Measurements from ENCODE around the gene WDR83.

The WDR83 gene

DNA sequence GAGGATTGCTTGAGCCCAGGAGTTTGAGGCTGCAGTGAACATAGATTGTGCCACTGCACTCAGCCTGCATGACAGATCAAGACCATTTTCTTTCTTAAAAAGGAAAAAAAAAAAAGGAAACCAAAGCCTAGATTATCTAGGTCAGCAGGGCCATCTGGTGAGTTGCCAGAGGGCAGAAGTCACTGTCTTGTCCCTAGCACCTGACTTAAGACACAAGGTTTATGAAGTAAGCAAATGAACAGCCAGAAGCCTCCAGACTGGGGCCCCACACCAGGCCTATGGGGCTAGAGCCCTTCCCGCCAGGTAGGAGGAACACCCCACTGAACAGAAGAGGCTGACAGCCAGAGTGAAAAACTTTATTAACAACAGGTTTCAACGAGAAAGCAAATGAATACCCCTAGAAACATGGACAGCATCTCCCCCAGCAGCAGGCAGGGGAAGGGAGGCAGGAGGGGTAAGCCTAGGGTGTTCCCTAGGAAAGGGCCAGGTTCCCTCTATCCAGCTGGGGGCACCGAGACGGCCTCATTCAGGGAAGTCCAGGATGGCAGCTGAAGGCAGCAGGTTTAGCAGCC is 1.2 kb downstream of the WDR83 start:
- FAIRE-seq (no peak), DNase-seq (ENCODE audit: insufficient read length, low spot score) (no peak)
- TF ChIP-seq, protein P1, sequence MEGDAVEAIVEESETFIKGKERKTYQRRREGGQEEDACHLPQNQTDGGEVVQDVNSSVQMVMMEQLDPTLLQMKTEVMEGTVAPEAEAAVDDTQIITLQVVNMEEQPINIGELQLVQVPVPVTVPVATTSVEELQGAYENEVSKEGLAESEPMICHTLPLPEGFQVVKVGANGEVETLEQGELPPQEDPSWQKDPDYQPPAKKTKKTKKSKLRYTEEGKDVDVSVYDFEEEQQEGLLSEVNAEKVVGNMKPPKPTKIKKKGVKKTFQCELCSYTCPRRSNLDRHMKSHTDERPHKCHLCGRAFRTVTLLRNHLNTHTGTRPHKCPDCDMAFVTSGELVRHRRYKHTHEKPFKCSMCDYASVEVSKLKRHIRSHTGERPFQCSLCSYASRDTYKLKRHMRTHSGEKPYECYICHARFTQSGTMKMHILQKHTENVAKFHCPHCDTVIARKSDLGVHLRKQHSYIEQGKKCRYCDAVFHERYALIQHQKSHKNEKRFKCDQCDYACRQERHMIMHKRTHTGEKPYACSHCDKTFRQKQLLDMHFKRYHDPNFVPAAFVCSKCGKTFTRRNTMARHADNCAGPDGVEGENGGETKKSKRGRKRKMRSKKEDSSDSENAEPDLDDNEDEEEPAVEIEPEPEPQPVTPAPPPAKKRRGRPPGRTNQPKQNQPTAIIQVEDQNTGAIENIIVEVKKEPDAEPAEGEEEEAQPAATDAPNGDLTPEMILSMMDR (IDR thresholded peaks at IDR 0.05; ENCODE audit: insufficient read depth, missing control alignments) = no peak

DNA sequence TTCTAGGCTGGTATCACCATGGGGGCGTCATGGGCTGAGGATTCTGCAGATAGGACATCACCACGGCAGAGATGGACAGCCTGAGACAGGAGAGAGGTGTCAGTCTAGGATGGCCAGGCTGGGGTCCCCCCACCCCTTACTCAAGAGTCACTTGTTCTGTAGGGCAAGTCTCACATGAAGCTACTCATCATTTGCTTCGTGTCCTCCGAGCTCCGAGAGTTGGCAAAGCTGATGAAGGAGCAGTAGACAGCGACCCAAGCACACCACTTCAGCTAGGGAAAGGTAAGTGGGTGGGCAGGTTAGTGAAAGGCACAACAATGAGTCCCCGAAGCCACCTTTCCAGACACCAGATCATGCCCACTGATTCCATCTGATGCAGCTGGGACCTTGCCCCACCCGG is 1.7 kb downstream of the WDR83 start:
- no peak for DNase-seq (ENCODE audit: insufficient read length, low spot score)
- TF ChIP-seq, protein P1 (IDR thresholded peaks at IDR 0.05; ENCODE audit: insufficient read depth, missing control alignments) = no peak
- no peak for FAIRE-seq

DNA sequence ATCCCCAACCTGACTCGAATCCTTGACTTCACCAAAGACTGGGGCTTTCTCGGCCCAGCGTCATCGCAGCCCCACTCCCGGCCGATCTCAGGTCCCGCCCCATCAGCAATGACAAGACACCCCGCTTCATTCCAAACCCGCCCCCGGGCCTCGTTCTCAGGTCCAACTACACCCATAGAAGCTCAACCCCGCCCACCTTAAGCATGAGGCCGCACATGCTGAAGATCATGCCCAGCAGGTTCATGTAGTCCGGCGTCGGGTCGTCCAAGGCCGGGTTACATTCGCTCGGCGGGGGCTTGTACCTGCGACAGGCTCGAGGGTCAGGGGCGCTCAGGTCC is 2.3 kb downstream of the WDR83 start:
- TF ChIP-seq, protein P1 (IDR thresholded peaks at IDR 0.05; ENCODE audit: insufficient read depth, missing control alignments) = no peak
- FAIRE-seq (no peak), DNase-seq (ENCODE audit: insufficient read length, low spot score) (no peak)

DNA sequence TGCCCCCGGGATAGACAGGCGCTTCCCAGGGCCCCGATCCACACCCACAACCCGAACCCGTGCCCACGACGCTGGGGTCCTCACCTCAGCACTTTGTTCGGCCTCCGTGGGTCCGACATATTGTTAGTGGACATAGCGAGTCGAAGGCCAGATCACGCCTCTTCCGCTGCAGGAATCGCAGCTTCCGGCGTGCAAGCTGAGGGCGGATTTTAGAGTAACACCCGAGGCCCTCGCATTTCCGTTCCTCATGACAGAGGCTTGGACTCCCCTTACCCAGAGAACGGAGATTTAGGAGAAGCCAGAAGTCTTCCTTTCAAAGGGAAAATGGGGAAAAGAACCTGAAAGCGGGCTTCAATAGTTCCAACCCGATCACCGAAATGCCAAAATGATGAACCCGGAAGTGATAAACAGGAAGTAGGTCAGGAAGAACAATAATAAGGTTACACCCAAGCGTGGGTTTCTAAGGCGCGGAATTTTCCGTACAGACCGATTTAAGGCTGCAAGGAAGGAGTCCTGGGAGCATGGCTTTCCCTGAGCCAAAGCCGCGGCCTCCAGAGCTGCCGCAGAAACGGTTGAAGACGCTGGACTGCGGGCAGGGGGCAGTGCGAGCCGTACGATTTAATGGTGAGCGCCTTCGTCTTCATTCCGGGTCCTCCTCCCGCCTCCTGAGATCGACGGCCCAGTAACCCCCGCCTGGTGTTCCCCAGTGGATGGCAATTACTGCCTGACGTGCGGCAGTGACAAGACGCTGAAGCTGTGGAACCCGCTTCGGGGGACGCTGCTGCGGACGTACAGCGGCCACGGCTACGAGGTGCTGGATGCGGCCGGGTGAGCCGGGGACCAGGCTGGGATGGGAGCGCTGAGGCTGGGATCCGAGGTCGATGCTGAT is 2.9 kb downstream of the WDR83 start:
- TF ChIP-seq, protein P1 (IDR thresholded peaks at IDR 0.05; ENCODE audit: insufficient read depth, missing control alignments) = no peak
- DNase-seq (ENCODE audit: insufficient read length, low spot score) = peak; percentile 83
- no peak for FAIRE-seq

DNA sequence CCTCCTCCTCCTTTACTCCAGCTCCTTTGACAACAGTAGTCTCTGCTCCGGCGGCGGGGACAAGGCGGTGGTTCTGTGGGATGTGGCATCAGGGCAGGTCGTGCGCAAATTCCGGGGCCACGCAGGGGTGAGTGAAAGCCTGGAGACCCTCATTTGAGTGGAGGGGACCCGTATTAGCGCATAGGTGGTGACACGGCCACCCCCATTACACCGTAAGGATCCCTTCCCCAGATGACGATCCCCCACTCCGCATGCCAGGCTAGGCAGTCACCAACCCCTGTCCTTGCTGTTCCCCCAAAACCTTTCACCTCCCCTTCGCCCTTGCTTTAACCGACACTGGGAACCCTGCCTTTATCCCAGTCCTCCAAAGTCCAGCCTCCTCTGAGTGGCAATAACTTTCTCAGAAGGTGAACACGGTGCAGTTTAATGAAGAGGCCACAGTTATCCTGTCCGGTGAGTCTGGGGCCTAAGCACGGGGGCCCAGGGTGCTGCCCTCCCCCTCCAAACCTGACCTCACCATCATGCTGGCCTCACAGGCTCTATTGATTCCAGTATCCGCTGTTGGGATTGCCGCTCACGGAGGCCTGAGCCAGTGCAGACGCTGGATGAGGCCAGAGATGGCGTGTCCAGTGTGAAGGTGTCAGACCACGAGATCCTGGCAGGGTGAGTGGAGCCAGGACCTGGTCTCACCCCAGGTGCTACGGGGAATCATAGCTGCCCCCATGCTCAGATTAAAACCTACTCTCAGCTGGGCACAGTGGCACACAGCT is 3.7 kb downstream of the WDR83 start:
- DNase-seq (ENCODE audit: insufficient read length, low spot score) (no peak), FAIRE-seq (no peak)
- TF ChIP-seq, protein P1 (IDR thresholded peaks at IDR 0.05; ENCODE audit: insufficient read depth, missing control alignments) = no peak

DNA sequence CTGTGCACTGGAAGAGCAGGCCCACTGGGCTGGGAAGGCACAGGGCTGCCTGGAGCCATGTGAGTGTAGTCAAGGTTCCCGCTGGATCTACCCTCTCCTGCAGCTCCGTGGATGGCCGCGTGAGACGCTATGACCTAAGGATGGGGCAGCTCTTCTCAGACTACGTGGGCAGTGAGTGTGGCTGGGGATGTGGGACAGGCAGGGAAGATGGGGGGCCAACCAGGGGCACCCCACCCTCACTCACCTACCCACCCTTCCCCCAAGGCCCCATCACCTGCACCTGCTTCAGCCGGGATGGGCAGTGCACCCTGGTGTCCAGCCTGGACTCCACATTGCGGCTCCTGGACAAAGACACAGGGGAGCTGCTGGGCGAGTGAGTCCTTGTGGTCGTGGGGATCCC is 6.1 kb downstream of the WDR83 start:
- FAIRE-seq (no peak), DNase-seq (ENCODE audit: insufficient read length, low spot score) (no peak)
- TF ChIP-seq, protein P1 (IDR thresholded peaks at IDR 0.05; ENCODE audit: insufficient read depth, missing control alignments) = no peak

All from D721Med (cell line).